Measurements from ENCODE around the gene ZSCAN10. TPM values are rescaled to one million over a fixed set of nuclear protein-coding genes. Genes with fewer than 3 reads are reported as not detected.
A peak's percentile ranks its signal among the peaks of the same experiment; 100 is the strongest.

The ZSCAN10 gene
- total RNA-seq, 3 donors from 2014 or later (not counting 1 experiment from before 2014, with no cell fraction given): 0.65 to 0.96 (median 0.77) TPM

- peak; percentile 41 to 53 (median 46) for ATAC-seq
- no peaks in the 10 kb centered on the region for H3K27me3 ChIP-seq (ENCODE audit: control insufficient read depth, insufficient read depth, low read length)
- no peaks in the 10 kb centered on the region for H3K9me3 ChIP-seq (ENCODE audit: control insufficient read depth, insufficient read depth, low read length)
- H3K4me1 ChIP-seq (ENCODE audit: control insufficient read depth, insufficient read depth, low read length): peaks cover 47% of the 10 kb centered on the region
- 68% methylated on average over 18 of the region's 18 CpGs for WGBS (ENCODE audit: insufficient coverage)
- peak overlapping the region; percentile 19 for H3K4me3 ChIP-seq (ENCODE audit: low read length)
- H3K4me3 Mint-ChIP-seq: peak overlapping the region; percentile 77
- TF ChIP-seq, protein P1, sequence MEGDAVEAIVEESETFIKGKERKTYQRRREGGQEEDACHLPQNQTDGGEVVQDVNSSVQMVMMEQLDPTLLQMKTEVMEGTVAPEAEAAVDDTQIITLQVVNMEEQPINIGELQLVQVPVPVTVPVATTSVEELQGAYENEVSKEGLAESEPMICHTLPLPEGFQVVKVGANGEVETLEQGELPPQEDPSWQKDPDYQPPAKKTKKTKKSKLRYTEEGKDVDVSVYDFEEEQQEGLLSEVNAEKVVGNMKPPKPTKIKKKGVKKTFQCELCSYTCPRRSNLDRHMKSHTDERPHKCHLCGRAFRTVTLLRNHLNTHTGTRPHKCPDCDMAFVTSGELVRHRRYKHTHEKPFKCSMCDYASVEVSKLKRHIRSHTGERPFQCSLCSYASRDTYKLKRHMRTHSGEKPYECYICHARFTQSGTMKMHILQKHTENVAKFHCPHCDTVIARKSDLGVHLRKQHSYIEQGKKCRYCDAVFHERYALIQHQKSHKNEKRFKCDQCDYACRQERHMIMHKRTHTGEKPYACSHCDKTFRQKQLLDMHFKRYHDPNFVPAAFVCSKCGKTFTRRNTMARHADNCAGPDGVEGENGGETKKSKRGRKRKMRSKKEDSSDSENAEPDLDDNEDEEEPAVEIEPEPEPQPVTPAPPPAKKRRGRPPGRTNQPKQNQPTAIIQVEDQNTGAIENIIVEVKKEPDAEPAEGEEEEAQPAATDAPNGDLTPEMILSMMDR (IDR thresholded peaks at IDR 0.05): no peak
- H3K4me1 Mint-ChIP-seq: peaks cover 37 to 53% of the 10 kb centered on the region in 2 donors
- peak overlapping the region; percentile 65 to 88 for H3K27ac Mint-ChIP-seq
- intact Hi-C loops (cut with micrococcal nuclease): no loop called here
- no peak for DNase-seq
- H3K27ac ChIP-seq (ENCODE audit: low read length): peak overlapping the region; percentile 58
- H3K27me3 Mint-ChIP-seq (ENCODE audit: low read depth in 2 of 2): no peaks in the 10 kb centered on the region
- H3K9me3 Mint-ChIP-seq: no peaks in the 10 kb centered on the region
- no peaks in the 10 kb centered on the region for H3K36me3 ChIP-seq (ENCODE audit: control insufficient read depth, insufficient read depth, low read length)
- no peaks in the 10 kb centered on the region for H3K36me3 Mint-ChIP-seq
Observed at GRCh38 chr16:3087243-3088235, 11.6 kb downstream of the ZSCAN10 start.

DNA sequence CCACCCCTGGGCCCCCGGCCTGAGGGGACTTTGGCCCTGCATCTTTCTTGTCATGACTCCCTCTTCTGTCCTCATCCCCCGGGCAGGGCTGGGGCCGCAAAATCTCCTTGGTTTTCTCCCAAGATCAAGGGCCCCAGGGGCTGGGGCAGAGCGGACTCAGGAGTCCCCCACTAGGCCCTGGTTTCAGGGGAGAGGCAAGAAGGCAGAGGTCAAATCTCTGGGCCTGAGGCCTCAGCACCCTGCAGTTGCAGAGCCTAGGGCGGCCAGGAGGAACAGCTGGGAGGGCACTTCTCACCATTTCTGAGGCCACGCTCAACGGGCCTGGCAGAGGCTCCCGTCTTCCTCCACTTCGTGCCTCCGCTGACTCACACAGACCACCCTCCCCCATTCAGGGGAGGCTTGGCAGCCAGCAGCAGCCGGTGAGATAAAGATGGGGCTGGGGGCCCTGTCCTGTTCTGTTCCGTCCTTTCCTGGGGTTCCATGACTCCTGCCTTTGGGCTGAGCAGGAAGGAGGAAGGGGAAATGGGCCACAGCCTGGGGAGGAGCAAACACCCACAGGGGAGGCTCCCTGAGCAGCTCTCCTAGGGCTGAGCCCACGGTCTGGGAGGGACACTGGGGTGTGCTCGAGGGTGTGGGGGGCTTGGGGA, 12.4 kb downstream of the ZSCAN10 start:
- Histone ChIP-seq H3K36me3 (ENCODE audit: control insufficient read depth, insufficient read depth, low read length) (no peaks in the 10 kb centered on the region), H3K27me3 (ENCODE audit: control insufficient read depth, insufficient read depth, low read length) (no peaks in the 10 kb centered on the region), H3K4me3 (ENCODE audit: low read length) (peak overlapping the region; percentile 19), H3K4me1 (ENCODE audit: control insufficient read depth, insufficient read depth, low read length) (peaks cover 52% of the 10 kb centered on the region), H3K9me3 (ENCODE audit: control insufficient read depth, insufficient read depth, low read length) (no peaks in the 10 kb centered on the region), H3K27ac (ENCODE audit: low read length) (peak overlapping the region; percentile 58)
- H3K36me3 Mint-ChIP-seq: no peaks in the 10 kb centered on the region
- H3K9me3 Mint-ChIP-seq: no peaks in the 10 kb centered on the region
- H3K27me3 Mint-ChIP-seq (ENCODE audit: low read depth in 2 of 2): no peaks in the 10 kb centered on the region
- H3K27ac Mint-ChIP-seq: peak overlapping the region; percentile 65 to 88
- H3K4me1 Mint-ChIP-seq: peaks cover 37 to 53% of the 10 kb centered on the region in 2 donors
- intact Hi-C loops (cut with micrococcal nuclease): no loop called here
- TF ChIP-seq, protein P1 (IDR thresholded peaks at IDR 0.05): no peak
- DNase-seq (peak in 1 of 2 donors; percentile 23), ATAC-seq (peak; percentile 65 to 96 (median 76))
- 59% methylated on average over 14 of the region's 14 CpGs for WGBS (ENCODE audit: insufficient coverage)
- H3K4me3 Mint-ChIP-seq: peak overlapping the region; percentile 77

DNA sequence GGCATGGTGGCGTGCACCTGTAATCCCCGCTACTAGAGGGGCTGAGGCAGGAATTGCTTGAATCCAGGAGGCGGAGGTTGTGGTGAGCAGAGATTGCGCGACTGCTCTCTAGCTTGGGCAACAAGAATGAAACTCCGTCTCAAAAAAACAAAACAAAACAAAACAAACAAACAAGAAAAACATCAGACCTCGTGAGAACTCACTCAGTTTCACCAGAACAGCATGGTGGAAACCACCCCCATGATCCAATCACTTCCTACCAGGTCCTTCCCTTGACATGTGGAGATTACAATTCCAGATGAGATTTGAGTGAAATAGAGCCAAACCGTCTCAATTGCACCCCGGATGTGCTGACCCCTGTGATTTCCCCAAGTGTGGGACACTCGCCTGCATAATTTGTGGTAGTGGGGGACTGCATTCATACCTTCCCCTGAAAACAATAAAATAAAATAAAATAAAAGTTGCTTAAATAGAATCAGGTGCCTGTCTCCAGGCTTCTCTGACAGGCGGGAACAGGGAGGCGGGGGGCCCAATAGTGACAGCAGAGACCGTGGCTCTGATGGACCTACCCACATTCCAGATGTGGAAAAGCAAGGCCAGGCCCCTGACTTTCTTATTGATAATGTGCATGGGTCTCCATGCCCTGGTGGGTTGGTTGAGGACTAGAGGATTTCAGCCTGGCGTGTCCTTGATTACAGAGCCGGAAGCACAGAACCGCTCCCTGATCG, 13.1 kb downstream of the ZSCAN10 start:
- H3K36me3 ChIP-seq (ENCODE audit: control insufficient read depth, insufficient read depth, low read length): no peaks in the 10 kb centered on the region
- no peaks in the 10 kb centered on the region for H3K9me3 Mint-ChIP-seq
- H3K4me3 ChIP-seq (ENCODE audit: low read length): no peak overlapping the region
- TF ChIP-seq, protein P1 (IDR thresholded peaks at IDR 0.05): no peak
- H3K27me3 Mint-ChIP-seq (ENCODE audit: low read depth in 2 of 2): no peaks in the 10 kb centered on the region
- H3K27ac Mint-ChIP-seq: peak overlapping the region; percentile 65 to 88
- no peaks in the 10 kb centered on the region for H3K27me3 ChIP-seq (ENCODE audit: control insufficient read depth, insufficient read depth, low read length)
- ATAC-seq (no peak), DNase-seq (no peak)
- intact Hi-C loops (cut with micrococcal nuclease): no loop called here
- H3K4me1 Mint-ChIP-seq: peaks cover 38 to 56% of the 10 kb centered on the region in 2 donors
- no peaks in the 10 kb centered on the region for H3K9me3 ChIP-seq (ENCODE audit: control insufficient read depth, insufficient read depth, low read length)
- H3K4me1 ChIP-seq (ENCODE audit: control insufficient read depth, insufficient read depth, low read length): peaks cover 57% of the 10 kb centered on the region
- no peaks in the 10 kb centered on the region for H3K36me3 Mint-ChIP-seq
- WGBS (ENCODE audit: insufficient coverage): 95% methylated on average over 16 of the region's 17 CpGs
- H3K27ac ChIP-seq (ENCODE audit: low read length): no peak overlapping the region
- H3K4me3 Mint-ChIP-seq: peak overlapping the region; percentile 63

All from natural killer cell (primary cell).